Hepatocyte (in vitro differentiated cells): Measurements from ENCODE around the gene KRTAP29-1. TPM values are rescaled to one million over a fixed set of nuclear protein-coding genes. Genes with fewer than 3 reads are reported as not detected.

Experiments
- DNase-seq: peaks from one replicate; pipeline ENCODE4 v3.0.0-alpha.2; 2016; ENCODE audit warnings: low spot score
- H2AFZ ChIP-seq: fragments of 200-600 bp; sonication (generic); 2 replicates; pipeline ENCODE4 v1.6.0; 2016; ENCODE audit warnings: antibody characterized with exemption, mild to moderate bottlenecking
- H3K27ac ChIP-seq: fragments of 200-600 bp; sonication (generic); 2 replicates; pipeline ENCODE4 v1.5.1; 2016; ENCODE audit warnings: mild to moderate bottlenecking
- H3K27me3 ChIP-seq: fragments of 200-600 bp; sonication (generic); 2 replicates; pipeline ENCODE4 v1.6.1; 2016
- H3K36me3 ChIP-seq: fragments of 200-600 bp; sonication (generic); replicated peaks from 2 replicates; pipeline ENCODE4 v1.5.1; 2016; ENCODE audit warnings: low read depth; ENCODE audit not compliant: insufficient read depth
- H3K4me1 ChIP-seq: fragments of 200-600 bp; sonication (generic); 2 replicates; pipeline ENCODE4 v1.5.1; 2016; ENCODE audit warnings: mild to moderate bottlenecking, moderate library complexity; ENCODE audit not compliant: insufficient read depth
- H3K4me2 ChIP-seq: fragments of 200-600 bp; sonication (generic); 2 replicates; pipeline ENCODE4 v1.6.0; 2016
- H3K4me3 ChIP-seq: fragments of 200-600 bp; sonication (generic); 2 replicates; pipeline ENCODE4 v1.5.1; 2016; ENCODE audit warnings: mild to moderate bottlenecking
- H3K79me2 ChIP-seq: fragments of 200-600 bp; sonication (generic); 2 replicates; pipeline ENCODE4 v1.6.0; 2017; ENCODE audit warnings: mild to moderate bottlenecking
- H3K9me2 ChIP-seq: fragments of 200-600 bp; sonication (generic); replicated peaks from 2 replicates; pipeline ENCODE4 v1.6.0; 2017; ENCODE audit warnings: mild to moderate bottlenecking; ENCODE audit not compliant: insufficient read depth
- H3K9me3 ChIP-seq: fragments of 200-600 bp; sonication (generic); 2 replicates; pipeline ENCODE4 v1.5.1; 2016; ENCODE audit warnings: low read depth, mild to moderate bottlenecking
- H4K20me1 ChIP-seq: fragments of 200-600 bp; sonication (generic); 2 replicates; pipeline ENCODE4 v1.6.0; 2016; ENCODE audit warnings: mild to moderate bottlenecking; ENCODE audit not compliant: insufficient read depth, poor library complexity, severe bottlenecking
- EZH2 ChIP-seq: fragments of 200-600 bp; sonication (generic); IDR thresholded peaks from 2 replicates; pipeline ENCODE4 v1.6.1; 2016; ENCODE audit warnings: antibody characterized with exemption, mild to moderate bottlenecking, borderline replicate concordance
- EZH2phosphoT487 ChIP-seq: fragments of 200-600 bp; sonication (generic); IDR thresholded peaks from one replicate; pipeline ENCODE4 v1.6.1; 2018; ENCODE audit warnings: antibody characterized with exemption, mild to moderate bottlenecking, low read depth, moderate library complexity; ENCODE audit not compliant: unreplicated experiment, severe bottlenecking
- WGBS: methylation state at CpG from one replicate; pipeline ENCODE4 v1.1.6; 2016; ENCODE audit warnings: low lambda C conversion rate; ENCODE audit errors: missing lambda C conversion rate; 5-methylcytosine and 5-hydroxymethylcytosine counted together
- polyA plus RNA-seq: library from polyadenylated mRNA; unstranded; fragments of >200 nt; fragmentation: Nextera tagmentation; extraction: Ambion mirVana; gene quantifications from 2 replicates; pipeline ENCODE4 v1.2.1, GENCODE V29; 2016
- total RNA-seq: library from RNA; depleted of rRNA; stranded (reverse); fragments of >200 nt; gene quantifications from 2 replicates; pipeline ENCODE4 v1.2.3, GENCODE V29; 2014
- TF ChIP-seq, protein P1 (sequence below): fragments of 200-600 bp; sonication (generic); IDR thresholded peaks from 2 replicates; pipeline ENCODE4 v1.5.1; 2016; ENCODE audit warnings: antibody characterized with exemption, mild to moderate bottlenecking; ENCODE audit not compliant: poor library complexity

KRTAP29-1 gene
- total and polyA plus RNA-seq, 2 experiments from 2014 or later: not detected

- H3K27ac ChIP-seq: no peak overlapping the region
- H3K4me2 ChIP-seq: no peak overlapping the region
- H3K79me2 ChIP-seq: no peaks in the 10 kb centered on the region
- no peak overlapping the region for H3K4me3 ChIP-seq
- no peaks in the 10 kb centered on the region for H4K20me1 ChIP-seq
- WGBS: 79% methylated on average over 5 of the region's 5 CpGs
- H3K4me1 ChIP-seq: no peaks in the 10 kb centered on the region
- TF ChIP-seq EZH2phosphoT487: no peak
- TF ChIP-seq, protein P1, sequence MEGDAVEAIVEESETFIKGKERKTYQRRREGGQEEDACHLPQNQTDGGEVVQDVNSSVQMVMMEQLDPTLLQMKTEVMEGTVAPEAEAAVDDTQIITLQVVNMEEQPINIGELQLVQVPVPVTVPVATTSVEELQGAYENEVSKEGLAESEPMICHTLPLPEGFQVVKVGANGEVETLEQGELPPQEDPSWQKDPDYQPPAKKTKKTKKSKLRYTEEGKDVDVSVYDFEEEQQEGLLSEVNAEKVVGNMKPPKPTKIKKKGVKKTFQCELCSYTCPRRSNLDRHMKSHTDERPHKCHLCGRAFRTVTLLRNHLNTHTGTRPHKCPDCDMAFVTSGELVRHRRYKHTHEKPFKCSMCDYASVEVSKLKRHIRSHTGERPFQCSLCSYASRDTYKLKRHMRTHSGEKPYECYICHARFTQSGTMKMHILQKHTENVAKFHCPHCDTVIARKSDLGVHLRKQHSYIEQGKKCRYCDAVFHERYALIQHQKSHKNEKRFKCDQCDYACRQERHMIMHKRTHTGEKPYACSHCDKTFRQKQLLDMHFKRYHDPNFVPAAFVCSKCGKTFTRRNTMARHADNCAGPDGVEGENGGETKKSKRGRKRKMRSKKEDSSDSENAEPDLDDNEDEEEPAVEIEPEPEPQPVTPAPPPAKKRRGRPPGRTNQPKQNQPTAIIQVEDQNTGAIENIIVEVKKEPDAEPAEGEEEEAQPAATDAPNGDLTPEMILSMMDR: no peak
- TF ChIP-seq EZH2: no peak
- no peak for DNase-seq
- no peaks in the 10 kb centered on the region for H3K27me3 ChIP-seq
- H2AFZ ChIP-seq: no peak overlapping the region
- H3K9me3 ChIP-seq: no peaks in the 10 kb centered on the region
- H3K36me3 ChIP-seq: no peaks in the 10 kb centered on the region
- H3K9me2 ChIP-seq: no peaks in the 10 kb centered on the region
These were observed 1.4 kb downstream of the KRTAP29-1 start for GRCh38 chr17:41301204-41301790.

- DNase-seq: no peak
- H3K79me2 ChIP-seq: no peaks in the 10 kb centered on the region
- H3K4me1 ChIP-seq: no peaks in the 10 kb centered on the region
- no peak overlapping the region for H3K4me2 ChIP-seq
- H2AFZ ChIP-seq: no peak overlapping the region
- H3K27me3 ChIP-seq: no peaks in the 10 kb centered on the region
- no peaks in the 10 kb centered on the region for H4K20me1 ChIP-seq
- TF ChIP-seq EZH2: no peak
- TF ChIP-seq EZH2phosphoT487: no peak
- TF ChIP-seq, protein P1: no peak
- H3K9me3 ChIP-seq: no peaks in the 10 kb centered on the region
- H3K4me3 ChIP-seq: no peak overlapping the region
- no peaks in the 10 kb centered on the region for H3K36me3 ChIP-seq
- WGBS: 90% methylated on average over 19 of the region's 20 CpGs
- no peak overlapping the region for H3K27ac ChIP-seq
- no peaks in the 10 kb centered on the region for H3K9me2 ChIP-seq
These were observed 4.1 kb downstream of the KRTAP29-1 start for GRCh38 chr17:41298458-41299135.

- no peaks in the 10 kb centered on the region for H3K79me2 ChIP-seq
- no peaks in the 10 kb centered on the region for H3K36me3 ChIP-seq
- DNase-seq: peak; percentile 12
- TF ChIP-seq EZH2phosphoT487: peak; percentile 63
- TF ChIP-seq, protein P1: no peak
- H3K27me3 ChIP-seq: no peaks in the 10 kb centered on the region
- no peaks in the 10 kb centered on the region for H3K9me3 ChIP-seq
- no peak overlapping the region for H2AFZ ChIP-seq
- H3K4me3 ChIP-seq: no peak overlapping the region
- no peak overlapping the region for H3K4me2 ChIP-seq
- H3K27ac ChIP-seq: no peak overlapping the region
- WGBS: 66% methylated on average over 1 of the region's 1 CpG
- H3K4me1 ChIP-seq: no peaks in the 10 kb centered on the region
- no peaks in the 10 kb centered on the region for H4K20me1 ChIP-seq
- no peaks in the 10 kb centered on the region for H3K9me2 ChIP-seq
These were observed 5.8 kb downstream of the KRTAP29-1 start for GRCh38 chr17:41296846-41297245.
